NCI-H146 treated with DMSO at 0.1 percent for 48 hours (cell line): ENCODE data around the gene GNB4.
A peak's percentile ranks its signal among the peaks of the same experiment; 100 is the strongest.

Experiments used
- DNase-seq: peaks from one replicate; lab custom pipeline; 2025; ENCODE audit not compliant: unreplicated experiment; lab: John Stamatoyannopoulos, UW

GNB4 gene

GRCh38 chr3:179438841-179439240 lies 12.4 kb downstream of the GNB4 start:
- no peak for DNase-seq

- DNase-seq, result no peak
These were observed 14.8 kb downstream of the GNB4 start for GRCh38 chr3:179436517-179436916.

- DNase-seq, result no peak
These were observed 18.8 kb downstream of the GNB4 start for GRCh38 chr3:179432451-179432850.

GRCh38 chr3:179432021-179432420 lies 19.2 kb downstream of the GNB4 start:
- DNase-seq, result no peak

- no peak for DNase-seq
These were observed 20.9 kb downstream of the GNB4 start for GRCh38 chr3:179430277-179430870.

- DNase-seq, result no peak
These were observed 22.3 kb downstream of the GNB4 start for GRCh38 chr3:179428876-179429548.

- DNase-seq, result no peak
These were observed 26.2 kb downstream of the GNB4 start for GRCh38 chr3:179425075-179425474.

GRCh38 chr3:179421500-179421899 lies 29.8 kb downstream of the GNB4 start:
- no peak for DNase-seq

- peak; percentile 42 for DNase-seq
These were observed 32.7 kb downstream of the GNB4 start for GRCh38 chr3:179418610-179419009.

- no peak for DNase-seq
These were observed 34.6 kb downstream of the GNB4 start for GRCh38 chr3:179416681-179417080.

GRCh38 chr3:179415377-179415776 lies 35.9 kb downstream of the GNB4 start:
- DNase-seq, result no peak

- no peak for DNase-seq
These were observed 36.5 kb downstream of the GNB4 start for GRCh38 chr3:179414804-179415203.

GRCh38 chr3:179410999-179411398 lies 40.3 kb downstream of the GNB4 start:
- DNase-seq, result no peak

GRCh38 chr3:179410331-179410730 lies 40.9 kb downstream of the GNB4 start:
- DNase-seq, result peak; percentile 17

- no peak for DNase-seq
These were observed 47.0 kb downstream of the GNB4 start for GRCh38 chr3:179404307-179404706.

- DNase-seq, result no peak
These were observed 48.3 kb downstream of the GNB4 start for GRCh38 chr3:179402963-179403362.

GRCh38 chr3:179401561-179401960 lies 49.7 kb downstream of the GNB4 start:
- no peak for DNase-seq

GRCh38 chr3:179398574-179399231 lies 52.6 kb downstream of the GNB4 start:
- DNase-seq, result no peak

GRCh38 chr3:179391906-179392305 lies 59.4 kb downstream of the GNB4 start:
- DNase-seq, result no peak

- no peak for DNase-seq
These were observed 74.8 kb downstream of the GNB4 start for GRCh38 chr3:179376474-179376873.

GRCh38 chr3:179375091-179375999 lies 75.9 kb downstream of the GNB4 start:
- DNase-seq, result no peak
